PFSK-1 (cell line): ENCODE results near the gene EVC2.

Experiments
- FOXP2 ChIP-seq: optimal IDR thresholded peaks from 2 replicates; pipeline ENCODE3; 2011; ENCODE audit warnings: borderline replicate concordance, control low read depth, inconsistent platforms; ENCODE audit not compliant: insufficient read depth; ENCODE audit errors: extremely low read length, extremely low read depth
- POLR2AphosphoS5 ChIP-seq: IDR thresholded peaks from 2 replicates; pipeline ENCODE4 v1.6.1; 2012; ENCODE audit warnings: low read depth, mild to moderate bottlenecking, control low read depth, low read length, moderate library complexity
- SIN3A ChIP-seq: IDR thresholded peaks from 2 replicates; pipeline ENCODE4 v1.6.1; 2012; ENCODE audit warnings: mild to moderate bottlenecking, low read length, moderate library complexity, borderline replicate concordance; ENCODE audit not compliant: insufficient read depth
- TAF1 ChIP-seq: IDR thresholded peaks from 2 replicates; pipeline ENCODE4 v1.6.1; 2012; ENCODE audit warnings: low read length, control low read depth, borderline replicate concordance; ENCODE audit not compliant: insufficient read depth
- TF ChIP-seq, protein P1 (sequence below), 2 experiments: IDR thresholded peaks; 2 replicates each; pipeline versions ENCODE4 v1.6.1 to v1.8.0; 2011 to 2012; ENCODE audit warnings: low read depth in 2 of 2, low read length in 2 of 2, control low read depth in 1 of 2, inconsistent platforms in 1 of 2, mild to moderate bottlenecking in 1 of 2, moderate library complexity in 1 of 2; ENCODE audit not compliant: insufficient read depth in 1 of 2

Gene EVC2

DNA sequence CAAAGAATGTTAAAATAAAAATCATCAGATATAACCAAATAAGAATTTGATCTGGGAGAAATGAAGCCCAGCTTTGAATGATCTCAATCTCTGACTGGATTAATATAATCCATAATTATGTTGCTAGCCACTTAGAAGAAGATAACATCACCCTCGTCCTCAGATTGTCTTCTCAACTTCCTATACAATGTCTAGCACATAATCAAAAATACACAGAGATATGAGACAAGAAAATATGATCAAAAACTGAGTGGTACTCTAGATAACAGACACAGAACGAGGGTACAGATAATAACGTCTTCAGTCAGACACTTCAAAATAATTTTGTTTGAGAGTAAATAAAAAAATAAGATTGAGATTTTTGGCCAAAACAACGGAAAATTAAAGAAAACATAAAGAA is 47.1 kb downstream of the EVC2 start:
- no peak for TF ChIP-seq SIN3A
- no peak for TF ChIP-seq TAF1
- TF ChIP-seq, protein P1, sequence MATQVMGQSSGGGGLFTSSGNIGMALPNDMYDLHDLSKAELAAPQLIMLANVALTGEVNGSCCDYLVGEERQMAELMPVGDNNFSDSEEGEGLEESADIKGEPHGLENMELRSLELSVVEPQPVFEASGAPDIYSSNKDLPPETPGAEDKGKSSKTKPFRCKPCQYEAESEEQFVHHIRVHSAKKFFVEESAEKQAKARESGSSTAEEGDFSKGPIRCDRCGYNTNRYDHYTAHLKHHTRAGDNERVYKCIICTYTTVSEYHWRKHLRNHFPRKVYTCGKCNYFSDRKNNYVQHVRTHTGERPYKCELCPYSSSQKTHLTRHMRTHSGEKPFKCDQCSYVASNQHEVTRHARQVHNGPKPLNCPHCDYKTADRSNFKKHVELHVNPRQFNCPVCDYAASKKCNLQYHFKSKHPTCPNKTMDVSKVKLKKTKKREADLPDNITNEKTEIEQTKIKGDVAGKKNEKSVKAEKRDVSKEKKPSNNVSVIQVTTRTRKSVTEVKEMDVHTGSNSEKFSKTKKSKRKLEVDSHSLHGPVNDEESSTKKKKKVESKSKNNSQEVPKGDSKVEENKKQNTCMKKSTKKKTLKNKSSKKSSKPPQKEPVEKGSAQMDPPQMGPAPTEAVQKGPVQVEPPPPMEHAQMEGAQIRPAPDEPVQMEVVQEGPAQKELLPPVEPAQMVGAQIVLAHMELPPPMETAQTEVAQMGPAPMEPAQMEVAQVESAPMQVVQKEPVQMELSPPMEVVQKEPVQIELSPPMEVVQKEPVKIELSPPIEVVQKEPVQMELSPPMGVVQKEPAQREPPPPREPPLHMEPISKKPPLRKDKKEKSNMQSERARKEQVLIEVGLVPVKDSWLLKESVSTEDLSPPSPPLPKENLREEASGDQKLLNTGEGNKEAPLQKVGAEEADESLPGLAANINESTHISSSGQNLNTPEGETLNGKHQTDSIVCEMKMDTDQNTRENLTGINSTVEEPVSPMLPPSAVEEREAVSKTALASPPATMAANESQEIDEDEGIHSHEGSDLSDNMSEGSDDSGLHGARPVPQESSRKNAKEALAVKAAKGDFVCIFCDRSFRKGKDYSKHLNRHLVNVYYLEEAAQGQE (IDR thresholded peaks at IDR 0.05; ENCODE audit: insufficient read depth in 1 of 2, low read depth in 2 of 2, low read length in 2 of 2), result no peak
- TF ChIP-seq FOXP2, result no peak
- no peak for TF ChIP-seq POLR2AphosphoS5

DNA sequence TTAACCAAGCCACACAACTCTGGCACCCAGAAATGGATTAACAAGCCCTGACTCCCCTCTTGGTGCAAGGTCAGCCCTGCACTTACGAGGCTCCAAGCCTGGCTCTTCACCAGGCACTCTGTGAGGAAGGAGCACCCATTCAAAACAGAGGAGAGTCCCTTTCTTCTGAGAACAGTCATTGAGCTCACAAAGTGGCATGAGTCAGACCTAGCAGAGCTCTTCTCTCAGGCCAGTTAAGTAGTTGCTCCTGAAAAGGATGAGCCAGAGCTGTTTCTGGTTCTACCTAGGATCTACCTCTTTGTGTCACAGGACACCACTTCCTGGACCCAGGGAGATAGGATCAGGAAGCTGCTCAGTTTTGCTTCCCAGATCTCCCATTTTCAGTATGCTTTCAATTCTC is 48.2 kb downstream of the EVC2 start:
- TF ChIP-seq FOXP2 (no peak), POLR2AphosphoS5 (no peak), SIN3A (no peak)

DNA sequence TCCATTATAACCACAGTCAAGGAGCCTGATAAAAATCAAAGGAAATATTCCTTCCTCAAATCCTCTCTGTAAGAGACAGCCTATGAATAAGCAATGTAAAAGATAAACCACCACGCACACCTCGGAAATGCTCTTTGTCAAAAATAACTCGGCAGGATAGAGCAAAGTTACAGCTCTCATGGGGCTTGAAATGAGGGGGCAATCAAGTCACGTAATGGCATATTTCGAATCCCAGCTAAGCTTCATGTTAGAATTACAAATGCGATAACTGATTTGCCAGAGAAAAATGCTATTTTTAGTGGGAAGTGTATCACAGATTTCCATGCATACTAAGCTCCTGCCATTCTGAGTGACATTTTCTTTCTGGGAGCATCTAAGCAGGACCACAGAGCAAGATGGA is 49.4 kb downstream of the EVC2 start:
- TF ChIP-seq SIN3A (no peak), TAF1 (no peak), FOXP2 (no peak), POLR2AphosphoS5 (no peak)
- TF ChIP-seq, protein P1 (IDR thresholded peaks at IDR 0.05; ENCODE audit: insufficient read depth in 1 of 2, low read depth in 2 of 2, low read length in 2 of 2), result no peak

DNA sequence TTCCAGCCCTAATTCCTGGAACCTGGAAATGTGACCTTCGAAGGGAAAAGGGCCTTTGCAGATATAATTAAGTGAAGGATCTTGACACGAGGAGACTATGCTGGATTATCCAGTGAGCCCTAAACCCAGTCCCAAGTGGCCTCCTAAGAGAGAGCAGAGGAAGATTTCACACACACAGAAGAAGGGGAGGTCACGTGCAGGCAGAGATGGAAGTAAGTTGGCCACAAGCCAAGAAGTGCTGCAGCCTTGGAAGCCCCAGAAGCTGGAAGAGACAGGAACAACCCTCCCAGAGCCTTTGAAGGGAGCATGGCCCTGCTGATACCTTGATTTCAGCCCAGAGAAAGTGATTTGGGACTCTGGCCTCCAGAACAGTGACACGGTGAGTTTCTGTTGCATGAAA is 51.9 kb downstream of the EVC2 start:
- TF ChIP-seq FOXP2 (no peak), TAF1 (no peak), POLR2AphosphoS5 (no peak), SIN3A (no peak)
- TF ChIP-seq, protein P1 (IDR thresholded peaks at IDR 0.05; ENCODE audit: insufficient read depth in 1 of 2, low read depth in 2 of 2, low read length in 2 of 2), result no peak

DNA sequence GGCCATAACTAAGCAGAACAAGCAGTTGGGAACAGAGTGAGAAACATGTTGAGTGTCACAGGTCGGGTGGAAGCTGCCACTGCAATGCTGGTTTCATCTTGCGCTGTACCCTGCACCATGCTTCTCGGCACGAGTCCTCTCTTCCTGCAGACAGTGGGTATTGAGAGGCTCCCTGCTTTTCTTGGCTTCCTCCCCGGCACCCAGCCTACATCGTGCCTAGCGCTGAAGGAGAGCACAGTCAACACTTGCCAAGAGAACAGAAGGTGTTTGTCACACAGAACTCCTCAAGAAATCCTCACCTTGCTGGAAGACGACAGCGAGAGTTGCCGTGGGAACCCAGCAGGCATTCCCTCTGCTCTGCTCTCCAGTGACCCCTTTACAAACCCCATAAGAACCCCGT is 53.6 kb downstream of the EVC2 start:
- no peak for TF ChIP-seq SIN3A
- TF ChIP-seq FOXP2, result no peak
- no peak for TF ChIP-seq TAF1
- no peak for TF ChIP-seq POLR2AphosphoS5

DNA sequence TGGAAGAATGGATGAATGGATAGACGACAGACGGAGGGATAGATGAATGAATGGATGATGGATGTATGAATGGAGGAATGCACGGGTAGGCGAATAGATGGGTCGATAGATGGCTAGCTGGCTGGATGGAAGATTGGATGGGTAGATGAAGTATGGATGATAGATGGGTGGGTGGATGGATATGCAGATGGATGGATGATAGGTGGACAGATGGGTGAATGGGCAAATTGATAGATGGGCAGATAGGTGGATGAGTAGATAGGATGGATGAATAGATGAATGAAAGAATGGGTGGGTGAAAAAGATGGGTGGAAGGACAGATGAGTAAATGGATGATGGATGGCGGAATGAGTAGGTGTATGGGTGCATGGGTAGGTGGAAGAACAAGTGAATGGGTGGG is 57.3 kb downstream of the EVC2 start:
- TF ChIP-seq FOXP2 (no peak), SIN3A (no peak), TAF1 (no peak), POLR2AphosphoS5 (no peak)
- TF ChIP-seq, protein P1 (IDR thresholded peaks at IDR 0.05; ENCODE audit: insufficient read depth in 1 of 2, low read depth in 2 of 2, low read length in 2 of 2), result no peak
